Chondrocyte (in vitro differentiated cells): ENCODE measurements around the gene SMAD2. TPM values are rescaled to one million over a fixed set of nuclear protein-coding genes. Genes with fewer than 3 reads are reported as not detected.

Experiments used
- DNase-seq: peaks from one replicate; pipeline ENCODE4 v3.0.0; 2021; ENCODE audit warnings: mixed read lengths, low spot score
- H3K27ac Mint-ChIP-seq: one replicate; pipeline ENCODE4 v1.8.0; 2021; ENCODE audit warnings: mild to moderate bottlenecking, moderate library complexity, mixed read lengths; ENCODE audit not compliant: unreplicated experiment
- H3K27me3 Mint-ChIP-seq: 2 replicates; pipeline ENCODE4 v1.8.0; 2021; ENCODE audit warnings: low read depth, mixed read lengths
- H3K36me3 Mint-ChIP-seq: 2 replicates; pipeline ENCODE4 v1.8.0; 2021; ENCODE audit warnings: low read depth, mixed read lengths
- H3K4me1 Mint-ChIP-seq: 2 replicates; pipeline ENCODE4 v1.8.0; 2021; ENCODE audit warnings: low read depth, mild to moderate bottlenecking, mixed read lengths
- H3K4me3 Mint-ChIP-seq: one replicate; pipeline ENCODE4 v1.8.0; 2021; ENCODE audit warnings: mild to moderate bottlenecking, moderate library complexity, mixed read lengths; ENCODE audit not compliant: unreplicated experiment
- H3K9me3 Mint-ChIP-seq: 2 replicates; pipeline ENCODE4 v1.8.0; 2021; ENCODE audit warnings: low read depth, mixed read lengths
- total RNA-seq: library from RNA; stranded (reverse); gene quantifications from 3 replicates; pipeline ENCODE4 v1.2.1, GENCODE V29; 2021
- TF ChIP-seq, protein P1 (sequence below): fragments of 200-600 bp; sonication (generic); IDR thresholded peaks from 2 replicates; pipeline ENCODE4 v1.5.0; 2021; ENCODE audit warnings: antibody characterized with exemption, mild to moderate bottlenecking, moderate library complexity

SMAD2 gene
- total RNA-seq, 1 donor from 2014 or later: 151 TPM

GRCh38 chr18:47799376-47799775 is 131.1 kb downstream of the SMAD2 start:
- no peaks in the 10 kb centered on the region for H3K36me3 Mint-ChIP-seq
- no peak overlapping the region for H3K27ac Mint-ChIP-seq
- H3K4me1 Mint-ChIP-seq: peaks cover 14% of the 10 kb centered on the region
- no peak for DNase-seq
- H3K4me3 Mint-ChIP-seq: no peak overlapping the region
- H3K9me3 Mint-ChIP-seq: no peaks in the 10 kb centered on the region
- TF ChIP-seq, protein P1, sequence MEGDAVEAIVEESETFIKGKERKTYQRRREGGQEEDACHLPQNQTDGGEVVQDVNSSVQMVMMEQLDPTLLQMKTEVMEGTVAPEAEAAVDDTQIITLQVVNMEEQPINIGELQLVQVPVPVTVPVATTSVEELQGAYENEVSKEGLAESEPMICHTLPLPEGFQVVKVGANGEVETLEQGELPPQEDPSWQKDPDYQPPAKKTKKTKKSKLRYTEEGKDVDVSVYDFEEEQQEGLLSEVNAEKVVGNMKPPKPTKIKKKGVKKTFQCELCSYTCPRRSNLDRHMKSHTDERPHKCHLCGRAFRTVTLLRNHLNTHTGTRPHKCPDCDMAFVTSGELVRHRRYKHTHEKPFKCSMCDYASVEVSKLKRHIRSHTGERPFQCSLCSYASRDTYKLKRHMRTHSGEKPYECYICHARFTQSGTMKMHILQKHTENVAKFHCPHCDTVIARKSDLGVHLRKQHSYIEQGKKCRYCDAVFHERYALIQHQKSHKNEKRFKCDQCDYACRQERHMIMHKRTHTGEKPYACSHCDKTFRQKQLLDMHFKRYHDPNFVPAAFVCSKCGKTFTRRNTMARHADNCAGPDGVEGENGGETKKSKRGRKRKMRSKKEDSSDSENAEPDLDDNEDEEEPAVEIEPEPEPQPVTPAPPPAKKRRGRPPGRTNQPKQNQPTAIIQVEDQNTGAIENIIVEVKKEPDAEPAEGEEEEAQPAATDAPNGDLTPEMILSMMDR: no peak
- no peaks in the 10 kb centered on the region for H3K27me3 Mint-ChIP-seq

GRCh38 chr18:47798366-47798765 is 132.1 kb downstream of the SMAD2 start:
- Mint-ChIP-seq H3K36me3 (no peaks in the 10 kb centered on the region), H3K4me1 (peaks cover 14% of the 10 kb centered on the region), H3K4me3 (no peak overlapping the region), H3K27me3 (peaks cover 5% of the 10 kb centered on the region), H3K27ac (no peak overlapping the region), H3K9me3 (no peaks in the 10 kb centered on the region)
- TF ChIP-seq, protein P1: no peak
- no peak for DNase-seq

DNA sequence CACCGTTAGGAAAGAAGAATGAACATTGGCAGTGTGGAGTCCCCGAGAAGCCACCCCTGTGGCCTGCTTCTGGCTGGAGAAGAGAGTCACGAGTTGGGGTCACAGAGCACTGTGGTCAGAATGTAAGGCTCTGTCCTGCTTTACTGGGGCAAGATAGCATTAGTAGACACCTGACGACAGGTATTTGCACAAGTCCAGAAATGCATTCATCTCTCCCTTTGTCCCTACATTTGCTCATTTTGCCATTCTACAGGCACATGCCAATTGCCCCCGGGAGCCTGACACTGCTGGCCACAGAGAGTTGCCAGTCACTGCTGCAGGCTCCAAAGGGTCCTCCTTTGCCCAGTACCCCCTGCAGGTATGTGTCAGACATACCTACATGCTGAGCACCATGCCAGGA is 133.3 kb downstream of the SMAD2 start:
- DNase-seq: no peak
- TF ChIP-seq, protein P1: no peak
- no peak overlapping the region for H3K27ac Mint-ChIP-seq
- H3K27me3 Mint-ChIP-seq: peaks cover 5% of the 10 kb centered on the region
- H3K4me1 Mint-ChIP-seq: peaks cover 14% of the 10 kb centered on the region
- H3K36me3 Mint-ChIP-seq: no peaks in the 10 kb centered on the region
- H3K4me3 Mint-ChIP-seq: no peak overlapping the region
- no peaks in the 10 kb centered on the region for H3K9me3 Mint-ChIP-seq

DNA sequence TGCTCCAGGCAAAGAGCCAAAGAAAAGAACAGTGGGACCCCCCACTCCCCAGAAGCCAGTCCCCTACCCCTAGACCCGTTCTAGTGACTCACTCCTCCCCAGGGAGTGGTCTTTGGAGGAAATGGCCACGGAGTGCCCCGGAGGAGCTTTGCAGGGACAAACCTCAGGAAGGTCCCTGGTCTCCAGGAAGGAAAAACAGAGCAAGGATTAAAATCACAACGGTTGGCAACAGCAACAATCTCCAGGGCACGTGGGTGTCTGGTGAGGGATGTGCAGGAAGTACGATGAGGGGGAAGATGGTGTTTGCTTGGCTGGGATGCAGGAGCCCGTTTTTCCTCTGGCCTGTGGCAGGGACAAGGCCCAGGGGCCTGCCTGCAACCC is 135.0 kb downstream of the SMAD2 start:
- Mint-ChIP-seq H3K36me3 (no peaks in the 10 kb centered on the region), H3K4me1 (peaks cover 14% of the 10 kb centered on the region), H3K27ac (peak overlapping the region; percentile 20), H3K9me3 (no peaks in the 10 kb centered on the region), H3K27me3 (peaks cover 10% of the 10 kb centered on the region), H3K4me3 (peak overlapping the region; percentile 12)
- no peak for DNase-seq
- TF ChIP-seq, protein P1: no peak

GRCh38 chr18:47794725-47795433 is 135.6 kb downstream of the SMAD2 start:
- TF ChIP-seq, protein P1: no peak
- H3K4me3 Mint-ChIP-seq: peak overlapping the region; percentile 12
- peaks cover 14% of the 10 kb centered on the region for H3K4me1 Mint-ChIP-seq
- DNase-seq: no peak
- no peaks in the 10 kb centered on the region for H3K36me3 Mint-ChIP-seq
- H3K27me3 Mint-ChIP-seq: peaks cover 10% of the 10 kb centered on the region
- H3K27ac Mint-ChIP-seq: peak overlapping the region; percentile 20
- H3K9me3 Mint-ChIP-seq: no peaks in the 10 kb centered on the region
